SK-N-SH (cell line): ENCODE results near the gene CARD6.

Experiments
- CTCF ChIP-seq: fragments of 200-600 bp; sonication (generic); IDR thresholded peaks from 2 replicates; pipeline ENCODE4 v1.6.1; 2017; ENCODE audit warnings: antibody characterized with exemption, mild to moderate bottlenecking, moderate library complexity
- FOSL2 ChIP-seq: IDR thresholded peaks from 2 replicates; pipeline ENCODE4 v1.4.0; 2012; ENCODE audit warnings: low read depth, mild to moderate bottlenecking, moderate library complexity, borderline replicate concordance
- FOXM1 ChIP-seq: IDR thresholded peaks from 2 replicates; pipeline ENCODE4 v1.4.0; 2012; ENCODE audit warnings: low read depth, mild to moderate bottlenecking
- RAD21 ChIP-seq: IDR thresholded peaks from 2 replicates; pipeline ENCODE4 v1.6.1; 2012; ENCODE audit warnings: mild to moderate bottlenecking, low read length
- TAF1 ChIP-seq: IDR thresholded peaks from 2 replicates; pipeline ENCODE4 v1.6.1; 2012; ENCODE audit warnings: low read depth, mild to moderate bottlenecking, low read length, moderate library complexity, borderline replicate concordance
- USF1 ChIP-seq: IDR thresholded peaks from 2 replicates; pipeline ENCODE4 v1.4.0; 2012; ENCODE audit warnings: low read depth, borderline replicate concordance
- YY1 ChIP-seq: IDR thresholded peaks from 2 replicates; pipeline ENCODE4 v1.4.0; 2012; ENCODE audit warnings: low read depth, mild to moderate bottlenecking

GRCh38 chr5:40877371-40877988 is 36.3 kb downstream of the CARD6 start:
- TF ChIP-seq CTCF (no peak), USF1 (no peak), TAF1 (no peak), YY1 (no peak), FOSL2 (no peak), FOXM1 (no peak), RAD21 (no peak)
